GM12878 (cell line): ENCODE data around the gene MGLL. TPM values are rescaled to one million over a fixed set of nuclear protein-coding genes. Genes with fewer than 3 reads are reported as not detected.

Experiments
- ATAC-seq: fragments of 200-7000 bp; cut with Tn5 transposase; 3 replicates; pipeline ENCODE4 v1.9.1; 2020; ENCODE audit warnings: mild to moderate bottlenecking, moderate library complexity
- BruUV-seq: library from RNA; stranded (reverse); fragments of 400-500 nt; replicated peaks from 2 replicates; lab custom pipeline; 2021; lab: Mats Ljungman, UMichigan
- CTCF ChIA-PET: fragments of 300-600 bp; sonication (Branson Sonifier 250); formaldehyde crosslinking; extraction: SDS; loops from one replicate; lab custom pipeline; 2021; ENCODE audit warnings: inconsistent platforms; lab: Yijun Ruan, JAX
- POLR2A ChIA-PET: fragments of 350-600 bp; formaldehyde crosslinking; extraction: SDS; loops from one replicate; lab custom pipeline; 2021; ENCODE audit warnings: inconsistent platforms; lab: Charles Lee
- RAD21 ChIA-PET: fragments of 300-600 bp; sonication (Branson Sonifier 250); formaldehyde crosslinking; loops from one replicate; lab custom pipeline; 2023; ENCODE audit warnings: antibody characterized with exemption; ENCODE audit not compliant: unreplicated experiment; lab: Charles Lee
- SMC1A ChIA-PET: fragments of 300-600 bp; sonication (Branson Sonifier 250); formaldehyde crosslinking; loops from one replicate; lab custom pipeline; 2023; ENCODE audit not compliant: unreplicated experiment, uncharacterized antibody; lab: Charles Lee
- DNase-seq: peaks from one replicate; pipeline ENCODE4 v3.0.0-alpha.2; 2011; ENCODE audit warnings: low read depth, low spot score
- FAIRE-seq: peaks from 3 replicates; lab custom pipeline; 2011; peaks lifted over from hg19 to GRCh38; lab: Jason Lieb, UNC
- H2AFZ ChIP-seq: 2 replicates; pipeline ENCODE4 v1.6.0; 2011; ENCODE audit warnings: low read depth, low read length, control low read depth; ENCODE audit not compliant: control insufficient read depth
- H3K27ac ChIP-seq: 2 replicates; pipeline ENCODE4 v1.5.1; 2011; ENCODE audit warnings: control low read depth; ENCODE audit not compliant: control insufficient read depth, insufficient read depth
- H3K27me3 ChIP-seq, 2 experiments: replicated peaks in 1 of 2; 2 replicates each; pipeline versions ENCODE4 v1.6.0 to v1.6.1; 2011; ENCODE audit warnings: low read length in 1 of 2; ENCODE audit not compliant: control insufficient read depth in 2 of 2, insufficient read depth in 2 of 2
- H3K36me3 ChIP-seq, 2 experiments: 2 replicates each; pipeline ENCODE4 v1.5.1; 2011; ENCODE audit warnings: low read length in 1 of 2; ENCODE audit not compliant: control insufficient read depth in 2 of 2, insufficient read depth in 2 of 2
- H3K4me1 ChIP-seq: 2 replicates; pipeline ENCODE4 v1.6.1; 2011; ENCODE audit warnings: mild to moderate bottlenecking, low read length, moderate library complexity, mixed read lengths; ENCODE audit not compliant: control insufficient read depth, insufficient read depth
- H3K4me2 ChIP-seq: 2 replicates; pipeline ENCODE4 v1.6.0; 2011; ENCODE audit warnings: control low read depth; ENCODE audit not compliant: control insufficient read depth, insufficient read depth
- H3K4me3 ChIP-seq: fragments of 200-600 bp; sonication (generic); 2 replicates; pipeline ENCODE4 v1.5.1; 2016
- H3K79me2 ChIP-seq: 2 replicates; pipeline ENCODE4 v1.6.0; 2011; ENCODE audit warnings: low read length; ENCODE audit not compliant: control insufficient read depth, insufficient read depth
- H3K9ac ChIP-seq: 2 replicates; pipeline ENCODE4 v1.8.0; 2011; ENCODE audit warnings: low read length, control low read depth, mixed read lengths; ENCODE audit not compliant: control insufficient read depth, insufficient read depth
- H3K9me3 ChIP-seq: replicated peaks from 3 replicates; pipeline ENCODE4 v1.5.1; 2011; ENCODE audit warnings: mild to moderate bottlenecking, low read length; ENCODE audit not compliant: control insufficient read depth, insufficient read depth
- H4K20me1 ChIP-seq: 2 replicates; pipeline ENCODE4 v1.6.0; 2011; ENCODE audit not compliant: control insufficient read depth, insufficient read depth
- BHLHE40 ChIP-seq, 2 experiments: fragments of 450-650 bp in 1 of 2; IDR thresholded peaks; 2 replicates each; pipeline ENCODE4 v1.6.1; 2011 to 2017; ENCODE audit warnings: low read depth in 2 of 2, borderline replicate concordance in 1 of 2, improper control_type of control experiment in 1 of 2, low read length in 1 of 2, mild to moderate bottlenecking in 1 of 2
- CBX3 ChIP-seq: fragments of 200-600 bp; sonication (generic); IDR thresholded peaks from 2 replicates; pipeline ENCODE4 v1.6.1; 2016; ENCODE audit warnings: low read depth, borderline replicate concordance
- EP300 ChIP-seq, 2 experiments: fragments of 150-350 bp in 1 of 2; IDR thresholded peaks; 2 replicates each; pipeline ENCODE4 v1.6.1; 2011 to 2012; ENCODE audit warnings: low read depth in 2 of 2, low read length in 2 of 2, borderline replicate concordance in 1 of 2, improper control_type of control experiment in 1 of 2, inconsistent platforms in 1 of 2; ENCODE audit not compliant: control insufficient read depth in 1 of 2
- EZH2 ChIP-seq: IDR thresholded peaks from 2 replicates; pipeline ENCODE4 v1.6.1; 2012; ENCODE audit warnings: low read depth, mild to moderate bottlenecking, control low read depth, inconsistent platforms, low read length, borderline replicate concordance; ENCODE audit not compliant: control insufficient read depth
- IRF3 ChIP-seq: fragments of 450-650 bp; IDR thresholded peaks from 2 replicates; pipeline ENCODE4 v1.6.1; 2014; ENCODE audit warnings: mild to moderate bottlenecking
- LARP7 ChIP-seq: fragments of 450-650 bp; IDR thresholded peaks from 2 replicates; pipeline ENCODE4 v1.6.1; 2017; ENCODE audit warnings: mild to moderate bottlenecking
- NBN ChIP-seq: fragments of 450-650 bp; IDR thresholded peaks from 2 replicates; pipeline ENCODE4 v1.6.1; 2016
- RFX5 ChIP-seq: IDR thresholded peaks from 2 replicates; pipeline ENCODE4 v1.6.1; 2011; ENCODE audit warnings: low read depth, low read length, improper control_type of control experiment
- SMAD5 ChIP-seq: IDR thresholded peaks from 2 replicates; pipeline ENCODE4 v1.6.1; 2016; ENCODE audit warnings: antibody characterized with exemption, low read depth
- SRF ChIP-seq, 2 experiments: IDR thresholded peaks; 2 replicates each; pipeline ENCODE4 v1.6.1; 2011; ENCODE audit warnings: low read depth in 2 of 2, low read length in 2 of 2, mild to moderate bottlenecking in 1 of 2, moderate library complexity in 1 of 2
- STAT1 ChIP-seq: fragments of 450-650 bp; conservative IDR thresholded peaks from 2 replicates; pipeline ENCODE4 v1.6.1; 2014; ENCODE audit warnings: antibody characterized with exemption, mild to moderate bottlenecking
- TCF12 ChIP-seq: IDR thresholded peaks from 2 replicates; pipeline ENCODE4 v1.6.1; 2011; ENCODE audit warnings: low read depth, mild to moderate bottlenecking, low read length
- TCF7 ChIP-seq: IDR thresholded peaks from 2 replicates; pipeline ENCODE4 v1.6.1; 2014; ENCODE audit warnings: antibody characterized with exemption, borderline replicate concordance
- ZNF207 ChIP-seq: fragments of 450-650 bp; IDR thresholded peaks from 2 replicates; pipeline ENCODE4 v1.6.1; 2014; ENCODE audit warnings: antibody characterized with exemption, mild to moderate bottlenecking, borderline replicate concordance
- WGBS: methylation state at CpG from one replicate; pipeline ENCODE4 v1.1.6; 2016; ENCODE audit warnings: low lambda C conversion rate; ENCODE audit not compliant: insufficient replicate concordance, insufficient coverage; ENCODE audit errors: missing lambda C conversion rate; 5-methylcytosine and 5-hydroxymethylcytosine counted together
- in situ Hi-C: fragments of 300-500 bp; cut with MboI; formaldehyde crosslinking; loops from 9 replicates; pipeline ENCODE4 v1.14.3; 2018; ENCODE audit warnings: mixed read lengths
- intact Hi-C: fragments of 100-400 bp; cut with micrococcal nuclease; formaldehyde crosslinking; loops from one replicate; pipeline ENCODE4 v1.14.2; 2022; ENCODE audit not compliant: unreplicated experiment
- polyA plus RNA-seq, 11 experiments: library from polyadenylated mRNA; depleted of rRNA in 4 of 11; unstranded in 6 of 11; stranded (reverse) in 5 of 11; fragments of >200 nt; fragmentation: Nextera tagmentation in 4 of 11; fragmentation: Illumina TruSeq in 1 of 11; extraction: Ambion mirVana in 4 of 11; extraction: Trizol in 1 of 11; gene quantifications; 1 replicate in 1 of 11; 2 replicates in 10 of 11; pipeline versions ENCODE4 v1.2.1 to v1.2.3, GENCODE V29; 2011 to 2016; ENCODE audit warnings: inconsistent platforms in 2 of 11, missing spikeins in 2 of 11, low read depth in 1 of 11
- total RNA-seq, 4 experiments: library from RNA; depleted of rRNA in 3 of 4; stranded (reverse); fragments of >200 nt in 3 of 4; fragmentation: Illumina TruSeq in 1 of 4; extraction: Trizol in 1 of 4; gene quantifications; 2 replicates each; pipeline versions ENCODE4 v1.2.1 to v1.2.3, GENCODE V29; 2013 to 2021
- TF ChIP-seq, protein P1 (sequence below): fragments of 450-650 bp; IDR thresholded peaks from 2 replicates; pipeline ENCODE4 v1.6.1; 2018; ENCODE audit warnings: mild to moderate bottlenecking, low read depth, moderate library complexity; ENCODE audit not compliant: partially characterized antibody
- TF ChIP-seq, protein P2 (sequence below), 3 experiments: IDR thresholded peaks in 2 of 3; conservative IDR thresholded peaks in 1 of 3; 2 replicates each; pipeline ENCODE4 v1.5.1; 2011; ENCODE audit warnings: low read depth in 3 of 3, low read length in 3 of 3, mild to moderate bottlenecking in 3 of 3, control low read depth in 2 of 3, moderate library complexity in 2 of 3, inconsistent platforms in 1 of 3, mixed read lengths in 1 of 3; ENCODE audit not compliant: control insufficient read depth in 2 of 3, insufficient read depth in 1 of 3; ENCODE audit errors: extremely low read depth in 1 of 3

The MGLL gene
- total and polyA plus RNA-seq, 10 of the 15 experiments (the other 5 are each of a cell fraction or from before 2014, with no cell fraction given): 44.9 to 177 (median 72.9) TPM

- TF ChIP-seq SRF (IDR thresholded peaks at IDR 0.05; ENCODE audit: low read depth in 2 of 2, low read length in 2 of 2) (no peak), STAT1 (no peak)
- TF ChIP-seq, protein P1, sequence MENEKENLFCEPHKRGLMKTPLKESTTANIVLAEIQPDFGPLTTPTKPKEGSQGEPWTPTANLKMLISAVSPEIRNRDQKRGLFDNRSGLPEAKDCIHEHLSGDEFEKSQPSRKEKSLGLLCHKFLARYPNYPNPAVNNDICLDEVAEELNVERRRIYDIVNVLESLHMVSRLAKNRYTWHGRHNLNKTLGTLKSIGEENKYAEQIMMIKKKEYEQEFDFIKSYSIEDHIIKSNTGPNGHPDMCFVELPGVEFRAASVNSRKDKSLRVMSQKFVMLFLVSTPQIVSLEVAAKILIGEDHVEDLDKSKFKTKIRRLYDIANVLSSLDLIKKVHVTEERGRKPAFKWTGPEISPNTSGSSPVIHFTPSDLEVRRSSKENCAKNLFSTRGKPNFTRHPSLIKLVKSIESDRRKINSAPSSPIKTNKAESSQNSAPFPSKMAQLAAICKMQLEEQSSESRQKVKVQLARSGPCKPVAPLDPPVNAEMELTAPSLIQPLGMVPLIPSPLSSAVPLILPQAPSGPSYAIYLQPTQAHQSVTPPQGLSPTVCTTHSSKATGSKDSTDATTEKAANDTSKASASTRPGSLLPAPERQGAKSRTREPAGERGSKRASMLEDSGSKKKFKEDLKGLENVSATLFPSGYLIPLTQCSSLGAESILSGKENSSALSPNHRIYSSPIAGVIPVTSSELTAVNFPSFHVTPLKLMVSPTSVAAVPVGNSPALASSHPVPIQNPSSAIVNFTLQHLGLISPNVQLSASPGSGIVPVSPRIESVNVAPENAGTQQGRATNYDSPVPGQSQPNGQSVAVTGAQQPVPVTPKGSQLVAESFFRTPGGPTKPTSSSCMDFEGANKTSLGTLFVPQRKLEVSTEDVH: no peak
- TF ChIP-seq, protein P2, sequence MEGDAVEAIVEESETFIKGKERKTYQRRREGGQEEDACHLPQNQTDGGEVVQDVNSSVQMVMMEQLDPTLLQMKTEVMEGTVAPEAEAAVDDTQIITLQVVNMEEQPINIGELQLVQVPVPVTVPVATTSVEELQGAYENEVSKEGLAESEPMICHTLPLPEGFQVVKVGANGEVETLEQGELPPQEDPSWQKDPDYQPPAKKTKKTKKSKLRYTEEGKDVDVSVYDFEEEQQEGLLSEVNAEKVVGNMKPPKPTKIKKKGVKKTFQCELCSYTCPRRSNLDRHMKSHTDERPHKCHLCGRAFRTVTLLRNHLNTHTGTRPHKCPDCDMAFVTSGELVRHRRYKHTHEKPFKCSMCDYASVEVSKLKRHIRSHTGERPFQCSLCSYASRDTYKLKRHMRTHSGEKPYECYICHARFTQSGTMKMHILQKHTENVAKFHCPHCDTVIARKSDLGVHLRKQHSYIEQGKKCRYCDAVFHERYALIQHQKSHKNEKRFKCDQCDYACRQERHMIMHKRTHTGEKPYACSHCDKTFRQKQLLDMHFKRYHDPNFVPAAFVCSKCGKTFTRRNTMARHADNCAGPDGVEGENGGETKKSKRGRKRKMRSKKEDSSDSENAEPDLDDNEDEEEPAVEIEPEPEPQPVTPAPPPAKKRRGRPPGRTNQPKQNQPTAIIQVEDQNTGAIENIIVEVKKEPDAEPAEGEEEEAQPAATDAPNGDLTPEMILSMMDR (IDR thresholded peaks at IDR 0.05 in 2 of 3, conservative IDR thresholded peaks at IDR 0.05 in 1 of 3; ENCODE audit: control insufficient read depth in 2 of 3, extremely low read depth in 1 of 3, insufficient read depth in 1 of 3, low read depth in 3 of 3, low read length in 3 of 3): no peak
These were observed 177.5 kb downstream of the MGLL start (continued) for GRCh38 chr3:127644641-127645370.

DNA sequence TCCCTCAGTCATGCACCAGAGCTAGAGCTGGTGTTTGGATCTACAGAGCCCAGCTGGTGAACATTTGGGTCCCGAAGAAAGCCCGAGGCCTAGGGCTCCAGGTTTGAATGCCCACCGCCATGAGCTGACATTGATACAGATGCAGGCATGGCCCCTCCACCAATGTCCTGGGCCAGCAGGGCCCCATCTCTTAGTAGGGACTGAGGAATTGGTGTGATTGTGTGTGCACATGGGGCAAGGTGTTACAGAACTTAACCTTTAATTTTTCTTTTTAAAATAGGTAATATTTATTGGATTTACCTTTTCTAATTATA lies 182.3 kb downstream of the MGLL start:
- RAD21 ChIA-PET: no interaction called here
- no peak overlapping the region for H2AFZ ChIP-seq
- no peaks in the 10 kb centered on the region for H3K4me1 ChIP-seq
- no peaks in the 10 kb centered on the region for H3K27me3 ChIP-seq
- no peaks in the 10 kb centered on the region for H3K9me3 ChIP-seq
- H3K36me3 ChIP-seq: no peaks in the 10 kb centered on the region
- H3K4me3 ChIP-seq: no peak overlapping the region
- in situ Hi-C loops: no loop called here
- H3K9ac ChIP-seq: no peak overlapping the region
- SMC1A ChIA-PET: no interaction called here
- no peak overlapping the region for H3K27ac ChIP-seq
- BruUV-seq: no TSS peak
- no peak for ATAC-seq
- CTCF ChIA-PET: interaction anchor here (1.2 to 1.3 kb wide), 2 partner anchors 64 to 331 kb away, joined by 3 to 4 read pairs; no protein-coding TSS in a partner anchor
- H4K20me1 ChIP-seq: no peaks in the 10 kb centered on the region
- no peak for DNase-seq
- 89% methylated on average over 3 of the region's 3 CpGs for WGBS
- H3K79me2 ChIP-seq: no peaks in the 10 kb centered on the region
- H3K4me2 ChIP-seq: no peak overlapping the region
- intact Hi-C loops: no loop called here
- no peak for FAIRE-seq
- POLR2A ChIA-PET: no interaction called here
- TF ChIP-seq BHLHE40 (IDR thresholded peaks at IDR 0.05; ENCODE audit: borderline replicate concordance in 1 of 2, low read depth in 2 of 2, low read length in 1 of 2): no peak
- no peak for TF ChIP-seq NBN
- TF ChIP-seq TCF7: no peak
- no peak for TF ChIP-seq SRF (IDR thresholded peaks at IDR 0.05; ENCODE audit: low read depth in 2 of 2, low read length in 2 of 2)
- TF ChIP-seq ZNF207: no peak
- no peak for TF ChIP-seq CBX3
- no peak for TF ChIP-seq TCF12
- TF ChIP-seq SMAD5: no peak
- no peak for TF ChIP-seq EP300 (IDR thresholded peaks at IDR 0.05; ENCODE audit: borderline replicate concordance in 1 of 2, control insufficient read depth in 1 of 2, low read depth in 2 of 2, low read length in 2 of 2)
- no peak for TF ChIP-seq RFX5
- TF ChIP-seq IRF3: no peak
- no peak for TF ChIP-seq EZH2
- no peak for TF ChIP-seq LARP7
